OCI-LY1 (cell line): ENCODE measurements around the gene ZDHHC11.

Source experiments
- H2AFZ ChIP-seq: fragments of 200-600 bp; sonication (generic), shearing (Covaris generic); 2 replicates; pipeline ENCODE4 v1.6.0; 2014; ENCODE audit warnings: antibody characterized with exemption, mild to moderate bottlenecking, low read length
- H3F3A ChIP-seq: fragments of 200-600 bp; sonication (generic), shearing (Covaris generic); 2 replicates; pipeline ENCODE4 v1.6.0; 2014; ENCODE audit warnings: mild to moderate bottlenecking, antibody characterized with exemption, low read length, moderate library complexity; ENCODE audit not compliant: insufficient read depth
- H3K27ac ChIP-seq: fragments of 200-600 bp; sonication (generic); 2 replicates; pipeline ENCODE4 v1.5.1; 2014; ENCODE audit warnings: low read length, mixed run types, mild to moderate bottlenecking, low read depth; ENCODE audit not compliant: poor library complexity, severe bottlenecking
- H3K27me3 ChIP-seq: fragments of 200-600 bp; sonication (generic); 2 replicates; pipeline ENCODE4 v1.6.0; 2014; ENCODE audit warnings: antibody characterized with exemption, mild to moderate bottlenecking, low read length, moderate library complexity; ENCODE audit not compliant: insufficient read depth
- H3K36me3 ChIP-seq: fragments of 200-600 bp; sonication (generic); 2 replicates; pipeline ENCODE4 v1.6.1; 2014; ENCODE audit warnings: mild to moderate bottlenecking, antibody characterized with exemption, low read length, moderate library complexity, mixed read lengths; ENCODE audit not compliant: insufficient read depth
- H3K4me1 ChIP-seq: fragments of 200-600 bp; sonication (generic); 2 replicates; pipeline ENCODE4 v1.5.1; 2014; ENCODE audit warnings: mild to moderate bottlenecking, low read length, moderate library complexity; ENCODE audit not compliant: insufficient read depth, severe bottlenecking
- H3K4me2 ChIP-seq: fragments of 200-600 bp; sonication (generic), shearing (Covaris generic); 2 replicates; pipeline ENCODE4 v1.6.1; 2014; ENCODE audit warnings: low read length
- H3K4me3 ChIP-seq: fragments of 200-600 bp; sonication (generic); 2 replicates; pipeline ENCODE4 v1.5.1; 2014; ENCODE audit warnings: low read length, low read depth, mild to moderate bottlenecking, mixed read lengths; ENCODE audit not compliant: poor library complexity, severe bottlenecking
- H3K79me2 ChIP-seq: fragments of 200-600 bp; shearing (Covaris generic); 2 replicates; pipeline ENCODE4 v1.6.1; 2016; ENCODE audit warnings: mixed run types, low read length, mixed read lengths; ENCODE audit not compliant: insufficient read depth
- H3K9ac ChIP-seq: fragments of 200-600 bp; sonication (generic), shearing (Covaris generic); 2 replicates; pipeline ENCODE4 v1.6.1; 2014; ENCODE audit warnings: mild to moderate bottlenecking, low read length, mixed read lengths
- H3K9me2 ChIP-seq: fragments of 200-600 bp; sonication (generic), shearing (Covaris generic); 2 replicates; pipeline ENCODE4 v1.6.1; 2014; ENCODE audit warnings: low read depth, mild to moderate bottlenecking, low read length, mixed read lengths
- H3K9me3 ChIP-seq: fragments of 200-600 bp; shearing (Covaris generic); 2 replicates; pipeline ENCODE4 v1.6.1; 2014; ENCODE audit warnings: low read length, mixed read lengths
- H4K20me1 ChIP-seq: fragments of 200-600 bp; sonication (generic), shearing (Covaris generic); 2 replicates; pipeline ENCODE4 v1.6.0; 2016; ENCODE audit warnings: mild to moderate bottlenecking, low read length; ENCODE audit not compliant: insufficient read depth
- EZH2 ChIP-seq: fragments of 200-600 bp; sonication (generic), shearing (Covaris generic); IDR thresholded peaks from 2 replicates; pipeline ENCODE4 v1.8.0; 2017; ENCODE audit warnings: borderline replicate concordance, mixed run types, mild to moderate bottlenecking, antibody characterized with exemption, low read length, moderate library complexity, mixed read lengths
- TF ChIP-seq, protein P1 (sequence below): fragments of 200-600 bp; sonication (generic), shearing (Covaris generic); IDR thresholded peaks from 2 replicates; pipeline ENCODE4 v1.5.1; 2017; ENCODE audit warnings: mild to moderate bottlenecking, antibody characterized with exemption, low read length, moderate library complexity, mixed read lengths

Gene ZDHHC11

DNA sequence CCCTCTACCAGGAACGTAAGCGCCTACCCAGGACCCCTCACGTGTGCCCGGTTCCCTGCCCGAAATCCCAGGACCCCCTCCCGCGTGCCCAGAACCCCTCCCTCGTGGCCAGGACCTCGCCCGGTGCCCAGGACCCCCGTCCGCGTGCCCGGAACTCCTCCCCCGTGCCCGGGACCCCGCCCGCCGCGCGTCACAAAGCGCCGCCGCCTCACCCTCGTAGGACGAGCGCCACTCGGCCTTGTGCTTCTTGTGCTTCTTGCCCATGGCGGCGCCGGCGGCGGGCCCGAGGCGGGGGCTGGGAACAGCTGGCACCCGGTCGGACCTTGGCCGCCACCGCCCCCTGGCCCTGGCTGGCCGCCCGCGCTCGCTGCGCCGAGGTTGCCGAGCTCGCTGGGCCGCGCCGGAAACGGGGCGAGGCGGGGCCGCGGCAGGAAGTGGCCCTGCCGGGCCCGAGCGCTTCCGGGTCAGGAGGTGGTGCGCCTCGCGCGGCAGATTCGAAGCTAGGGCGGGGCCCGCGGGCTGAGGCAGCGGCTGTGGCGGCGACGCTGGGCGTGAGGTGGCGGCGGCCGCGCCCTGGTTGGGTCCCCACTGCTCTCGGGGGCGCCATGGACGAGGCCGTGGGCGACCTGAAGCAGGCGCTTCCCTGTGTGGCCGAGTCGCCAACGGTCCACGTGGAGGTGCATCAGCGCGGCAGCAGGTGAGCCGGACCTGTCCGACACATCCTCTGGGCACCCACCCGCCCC lies 41.8 kb upstream of the ZDHHC11 start, which contains the start of the genes BRD9 and TRIP13:
BRD9 (minus strand) TSS at position 408 of the 743 bp plus-strand sequence; CDS start at position 264, 144 bp downstream.
TRIP13 (plus strand) TSS at position 491 of the 743 bp plus-strand sequence; CDS start at position 606, 115 bp downstream.
- TF ChIP-seq EZH2 = no peak
- TF ChIP-seq, protein P1, sequence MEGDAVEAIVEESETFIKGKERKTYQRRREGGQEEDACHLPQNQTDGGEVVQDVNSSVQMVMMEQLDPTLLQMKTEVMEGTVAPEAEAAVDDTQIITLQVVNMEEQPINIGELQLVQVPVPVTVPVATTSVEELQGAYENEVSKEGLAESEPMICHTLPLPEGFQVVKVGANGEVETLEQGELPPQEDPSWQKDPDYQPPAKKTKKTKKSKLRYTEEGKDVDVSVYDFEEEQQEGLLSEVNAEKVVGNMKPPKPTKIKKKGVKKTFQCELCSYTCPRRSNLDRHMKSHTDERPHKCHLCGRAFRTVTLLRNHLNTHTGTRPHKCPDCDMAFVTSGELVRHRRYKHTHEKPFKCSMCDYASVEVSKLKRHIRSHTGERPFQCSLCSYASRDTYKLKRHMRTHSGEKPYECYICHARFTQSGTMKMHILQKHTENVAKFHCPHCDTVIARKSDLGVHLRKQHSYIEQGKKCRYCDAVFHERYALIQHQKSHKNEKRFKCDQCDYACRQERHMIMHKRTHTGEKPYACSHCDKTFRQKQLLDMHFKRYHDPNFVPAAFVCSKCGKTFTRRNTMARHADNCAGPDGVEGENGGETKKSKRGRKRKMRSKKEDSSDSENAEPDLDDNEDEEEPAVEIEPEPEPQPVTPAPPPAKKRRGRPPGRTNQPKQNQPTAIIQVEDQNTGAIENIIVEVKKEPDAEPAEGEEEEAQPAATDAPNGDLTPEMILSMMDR = no peak
- Histone ChIP-seq H3K9me2 (no peaks in the 10 kb centered on the region), H4K20me1 (no peaks in the 10 kb centered on the region)

GRCh38 chr5:891837-892393 lies 41.1 kb upstream of the ZDHHC11 start:
- H3K4me2 ChIP-seq = peak overlapping the region; percentile 76
- no peaks in the 10 kb centered on the region for H3K27me3 ChIP-seq
- peak overlapping the region; percentile 80 for H3K9ac ChIP-seq
- H3K79me2 ChIP-seq = no peaks in the 10 kb centered on the region
- H3K27ac ChIP-seq = no peak overlapping the region
- no peaks in the 10 kb centered on the region for H4K20me1 ChIP-seq
- H3K9me2 ChIP-seq = no peaks in the 10 kb centered on the region
- H3K4me3 ChIP-seq = peak overlapping the region; percentile 74
- H3K36me3 ChIP-seq = peaks cover 74% of the 10 kb centered on the region
- no peak overlapping the region for H2AFZ ChIP-seq
- peaks cover 22% of the 10 kb centered on the region for H3K4me1 ChIP-seq
- TF ChIP-seq EZH2 = no peak
- TF ChIP-seq, protein P1 = no peak
- no peaks in the 10 kb centered on the region for H3K9me3 ChIP-seq
- H3F3A ChIP-seq = no peaks in the 10 kb centered on the region

More for the DNA sequence above, 41.8 kb upstream of the ZDHHC11 start, which contains the start of the genes BRD9 and TRIP13:
- Histone ChIP-seq H2AFZ (no peak within 1 kb of the TSS), H3K27ac (peak within 1 kb of the TSS; percentile 54), H3K4me2 (peak within 1 kb of the TSS; percentile 76), H3K9ac (peak within 1 kb of the TSS; percentile 80), H3K9me3 (no peaks in the 10 kb centered on the region), H3K79me2 (no peaks in the 10 kb centered on the region), H3K4me1 (peaks cover 22% of the 10 kb centered on the region), H3K36me3 (peaks cover 68% of the 10 kb centered on the region), H3F3A (no peaks in the 10 kb centered on the region), H3K27me3 (no peaks in the 10 kb centered on the region), H3K4me3 (peak within 1 kb of the TSS; percentile 74)

- peaks cover 74% of the 10 kb centered on the region for H3K36me3 ChIP-seq
- no peak overlapping the region for H2AFZ ChIP-seq
- no peaks in the 10 kb centered on the region for H3K9me2 ChIP-seq
- H3K4me3 ChIP-seq = peak overlapping the region; percentile 74
- no peaks in the 10 kb centered on the region for H3F3A ChIP-seq
- H3K27me3 ChIP-seq = no peaks in the 10 kb centered on the region
- H3K9me3 ChIP-seq = no peaks in the 10 kb centered on the region
- H3K27ac ChIP-seq = no peak overlapping the region
- H3K4me1 ChIP-seq = peaks cover 22% of the 10 kb centered on the region
- H4K20me1 ChIP-seq = no peaks in the 10 kb centered on the region
- TF ChIP-seq, protein P1 = no peak
- no peak for TF ChIP-seq EZH2
- no peaks in the 10 kb centered on the region for H3K79me2 ChIP-seq
- H3K4me2 ChIP-seq = peak overlapping the region; percentile 76
- H3K9ac ChIP-seq = peak overlapping the region; percentile 80
Observed at GRCh38 chr5:891117-891836, 40.5 kb upstream of the ZDHHC11 start.
